Psoas muscle (tissue), 8 donors: Measurements from ENCODE around the gene ZMIZ1. TPM values are rescaled to one million over a fixed set of nuclear protein-coding genes. Genes with fewer than 3 reads are reported as not detected.

Source experiments
- ATAC-seq, 4 donors: fragments of 200-7000 bp; cut with Tn5 transposase; one replicate each; pipeline ENCODE4 v1.9.1; 2020; ENCODE audit warnings: moderate library complexity in 3 of 4, mild to moderate bottlenecking in 2 of 4
- DNase-seq, 2 donors: peaks; one replicate each; pipeline ENCODE4 v3.0.0-alpha.2; 2020
- H3K27ac ChIP-seq: fragments of 200-600 bp; one replicate; pipeline ENCODE4 v1.8.0; 2022
- H3K27me3 ChIP-seq, 3 donors: fragments of 200-600 bp in 1 of 3; one replicate each; pipeline versions ENCODE4 v1.6.1 to v1.8.0; 2013 to 2022; ENCODE audit warnings: low read length in 2 of 3, mild to moderate bottlenecking in 2 of 3, moderate library complexity in 1 of 3; ENCODE audit not compliant: insufficient read depth in 3 of 3
- H3K36me3 ChIP-seq, 2 donors: fragments of 200-600 bp in 1 of 2; one replicate each; pipeline versions ENCODE4 v1.6.1 to v1.8.0; 2013 to 2022; ENCODE audit warnings: low read depth in 1 of 2, mild to moderate bottlenecking in 1 of 2, moderate library complexity in 1 of 2; ENCODE audit not compliant: insufficient read depth in 1 of 2
- H3K4me1 ChIP-seq: fragments of 200-600 bp; one replicate; pipeline ENCODE4 v1.8.0; 2022
- H3K4me3 ChIP-seq: fragments of 200-600 bp; one replicate; pipeline ENCODE4 v1.8.0; 2022; ENCODE audit warnings: mild to moderate bottlenecking
- H3K9me3 ChIP-seq: fragments of 200-600 bp; one replicate; pipeline ENCODE4 v1.8.0; 2022
- WGBS, 3 donors: extraction: QIAGEN DNeasy Blood & Tissue Kit; methylation state at CpG; one replicate each; pipeline versions ENCODE4 v1.1.6 to v1.1.7; 2013; 5-methylcytosine and 5-hydroxymethylcytosine counted together
- intact Hi-C, 2 donors: fragments of 100-400 bp; cut with DNase I; formaldehyde crosslinking; loops; one replicate each; pipeline versions ENCODE4 v1.11.0 to v1.14.2; 2022
- polyA plus RNA-seq, 3 donors: library from polyadenylated mRNA; stranded (reverse); fragments of 200-250 nt; gene quantifications; one replicate each; pipeline ENCODE4 v1.2.3, GENCODE V29; 2013
- total RNA-seq, 4 donors: library from RNA; stranded (reverse); fragmentation: NEBNext Ultra II Directional in 2 of 4; extraction: Animal tissue kit (Norgen Biotek cat#: 25700) in 2 of 4; gene quantifications; one replicate each; pipeline versions ENCODE4 v1.2.1 to v1.2.4, GENCODE V29; 2021 to 2023
- TF ChIP-seq, protein P1 (sequence below): fragments of 200-600 bp; IDR thresholded peaks from one replicate; pipeline ENCODE4 v1.8.0; 2022; ENCODE audit warnings: antibody characterized with exemption
- donor health status: healthy with polysubstance abuse.
- donor health status: DM: no; HTN: no; CAD: no; lungs with moderate emphysema.
- donor health status: Bipolar disorder and iron deficiency.
- donor health status: healthy.
- donor health status: DM: yes; HTN: yes; CAD: no.
- donor health status: DM: no; HTN: no; CAD: no.
- donor health status: DM: no; HTN: no; CAD: no.
- donor health status: DM: yes; HTN: yes; CAD: no.

The ZMIZ1 gene
- total and polyA plus RNA-seq, 7 donors: 10.4 to 37.6 (median 30.0) TPM

DNA sequence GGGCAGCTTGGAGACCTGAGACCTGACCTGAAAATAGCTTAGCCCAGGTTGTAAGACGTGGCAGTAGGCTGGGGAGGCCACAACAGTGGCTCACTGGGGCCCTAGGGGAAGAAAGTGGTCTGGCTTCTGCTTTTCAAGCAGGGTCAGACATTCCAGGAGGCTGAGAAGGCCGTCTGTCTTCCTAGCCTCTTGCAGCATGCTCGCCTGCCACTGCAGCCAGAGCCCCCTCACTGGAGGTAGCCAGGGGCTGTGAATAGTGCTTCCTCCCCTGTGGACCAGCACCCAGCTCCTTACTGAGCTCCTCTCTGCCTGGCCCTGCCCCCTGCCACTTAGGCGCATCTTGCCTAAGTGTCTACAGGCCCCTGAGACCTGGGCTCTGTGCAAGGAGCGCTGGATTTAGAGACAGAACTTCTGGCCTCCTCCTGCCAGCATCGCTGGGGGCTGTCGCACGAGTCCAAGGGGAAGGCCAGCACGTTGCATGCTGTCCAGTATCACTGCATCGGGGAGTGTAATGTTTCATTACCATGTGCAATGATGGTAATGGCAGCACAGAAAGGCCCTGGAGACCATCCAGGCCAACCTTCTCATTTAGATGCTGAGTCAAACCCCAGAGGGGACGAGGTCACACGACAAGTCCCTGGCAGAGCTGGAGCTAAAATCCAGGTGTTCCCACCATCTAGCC, 12.7 kb downstream of the ZMIZ1 start:
- WGBS, 3 donors: 23 to 39% (median 25%) methylated on average over 12 of the region's 12 CpGs
- TF ChIP-seq, protein P1, sequence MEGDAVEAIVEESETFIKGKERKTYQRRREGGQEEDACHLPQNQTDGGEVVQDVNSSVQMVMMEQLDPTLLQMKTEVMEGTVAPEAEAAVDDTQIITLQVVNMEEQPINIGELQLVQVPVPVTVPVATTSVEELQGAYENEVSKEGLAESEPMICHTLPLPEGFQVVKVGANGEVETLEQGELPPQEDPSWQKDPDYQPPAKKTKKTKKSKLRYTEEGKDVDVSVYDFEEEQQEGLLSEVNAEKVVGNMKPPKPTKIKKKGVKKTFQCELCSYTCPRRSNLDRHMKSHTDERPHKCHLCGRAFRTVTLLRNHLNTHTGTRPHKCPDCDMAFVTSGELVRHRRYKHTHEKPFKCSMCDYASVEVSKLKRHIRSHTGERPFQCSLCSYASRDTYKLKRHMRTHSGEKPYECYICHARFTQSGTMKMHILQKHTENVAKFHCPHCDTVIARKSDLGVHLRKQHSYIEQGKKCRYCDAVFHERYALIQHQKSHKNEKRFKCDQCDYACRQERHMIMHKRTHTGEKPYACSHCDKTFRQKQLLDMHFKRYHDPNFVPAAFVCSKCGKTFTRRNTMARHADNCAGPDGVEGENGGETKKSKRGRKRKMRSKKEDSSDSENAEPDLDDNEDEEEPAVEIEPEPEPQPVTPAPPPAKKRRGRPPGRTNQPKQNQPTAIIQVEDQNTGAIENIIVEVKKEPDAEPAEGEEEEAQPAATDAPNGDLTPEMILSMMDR: no peak
- H3K4me1 ChIP-seq: peaks cover 88% of the 10 kb centered on the region
- DNase-seq (peak; percentile 82 to 92), ATAC-seq (peak; percentile 78 to 84 (median 82))
- intact Hi-C loops: loop anchor here (2.0 to 5.0 kb wide), 2 partner anchors 41 to 56 kb away; no protein-coding TSS in a partner anchor
- peak overlapping the region; percentile 91 for H3K27ac ChIP-seq
- H3K4me3 ChIP-seq: no peak overlapping the region
- H3K36me3 ChIP-seq: no peaks in the 10 kb centered on the region
- H3K27me3 ChIP-seq: no peaks in the 10 kb centered on the region
- no peaks in the 10 kb centered on the region for H3K9me3 ChIP-seq

DNA sequence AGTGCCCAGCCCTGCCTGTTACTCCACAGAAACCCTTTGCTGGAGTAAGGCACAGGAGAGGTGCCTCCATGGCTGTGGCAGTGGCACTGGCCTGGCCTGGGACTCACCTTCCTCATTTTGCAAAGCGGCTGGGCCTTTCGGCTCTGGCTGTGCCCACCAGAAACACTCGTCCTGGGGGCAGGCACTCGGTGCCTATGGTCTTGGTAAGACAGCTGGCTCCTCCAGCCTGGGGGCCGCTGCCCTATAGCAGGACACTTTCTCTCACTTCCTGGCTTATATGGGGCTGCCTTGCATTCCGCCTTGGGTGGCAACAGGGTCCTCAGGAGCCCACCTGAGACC, 13.2 kb downstream of the ZMIZ1 start:
- Histone ChIP-seq H3K27me3 (no peaks in the 10 kb centered on the region), H3K4me3 (no peak overlapping the region), H3K27ac (peak overlapping the region; percentile 91), H3K4me1 (peaks cover 89% of the 10 kb centered on the region), H3K36me3 (no peaks in the 10 kb centered on the region), H3K9me3 (no peaks in the 10 kb centered on the region)
- no peak for DNase-seq
- TF ChIP-seq, protein P1: no peak
- ATAC-seq: no peak
- WGBS, 3 donors: 70 to 86% (median 75%) methylated on average over 6 of the region's 6 CpGs
- intact Hi-C loops: loop anchor here (5.0 kb wide), 1 partner anchor 55 kb away; no protein-coding TSS in a partner anchor

GRCh38 chr10:79082631-79083596, 14.1 kb downstream of the ZMIZ1 start:
- ATAC-seq (no peak), DNase-seq (no peak)
- intact Hi-C loops: loop anchor here (5.0 kb wide), 1 partner anchor 54 kb away; no protein-coding TSS in a partner anchor

More at GRCh38 chr10:79082631-79083596, 14.1 kb downstream of the ZMIZ1 start:
- Histone ChIP-seq H3K36me3 (no peaks in the 10 kb centered on the region), H3K4me3 (no peak overlapping the region), H3K9me3 (no peaks in the 10 kb centered on the region), H3K27ac (peak overlapping the region; percentile 91), H3K27me3 (no peaks in the 10 kb centered on the region), H3K4me1 (peaks cover 95% of the 10 kb centered on the region)
- TF ChIP-seq, protein P1: no peak
- 80 to 89% (median 87%) methylated on average over 8 of the region's 8 CpGs for WGBS, 3 donors
